K562 (cell line): ENCODE data around the gene RGS13. TPM values are rescaled to one million over a fixed set of nuclear protein-coding genes. Genes with fewer than 3 reads are reported as not detected.

ENCODE experiments used
- CCNT2 ChIP-seq: IDR thresholded peaks from 2 replicates; pipeline ENCODE4 v1.6.1; 2011; ENCODE audit warnings: borderline replicate concordance, low read depth, mild to moderate bottlenecking, moderate library complexity, mixed read lengths, low read length; ENCODE audit not compliant: insufficient read length; ENCODE audit errors: extremely low read depth
- MYC ChIP-seq, 2 experiments: fragments of 250-450 bp in 1 of 2; sonication (Bioruptor Pico) in 1 of 2; IDR thresholded peaks; 2 replicates each; pipeline versions ENCODE4 v1.5.1 to v1.6.1; 2012 to 2021; ENCODE audit warnings: low read depth in 2 of 2, borderline replicate concordance in 1 of 2, improper control_type of control experiment in 1 of 2, low read length in 1 of 2, mild to moderate bottlenecking in 1 of 2, moderate library complexity in 1 of 2
- NCOA4 ChIP-seq: fragments of 450-650 bp; IDR thresholded peaks from 2 replicates; pipeline ENCODE4 v1.6.1; 2018; ENCODE audit warnings: mild to moderate bottlenecking; ENCODE audit not compliant: partially characterized antibody
- PHF21A ChIP-seq: fragments of 450-650 bp; IDR thresholded peaks from 2 replicates; pipeline ENCODE4 v1.6.1; 2017; ENCODE audit warnings: low read depth, borderline replicate concordance
- TAF15 ChIP-seq: fragments of 200-400 bp; formaldehyde crosslinking; IDR thresholded peaks from 2 replicates; pipeline ENCODE4 v1.6.1; 2017; ENCODE audit warnings: mild to moderate bottlenecking, low read depth, low read length, moderate library complexity
- TAF9B ChIP-seq: fragments of 450-650 bp; IDR thresholded peaks from 2 replicates; pipeline ENCODE4 v1.6.1; 2018; ENCODE audit warnings: mild to moderate bottlenecking; ENCODE audit not compliant: partially characterized antibody
- ZNF655 ChIP-seq: fragments of 250-450 bp; sonication (Bioruptor Pico); IDR thresholded peaks from 2 replicates; pipeline ENCODE4 v1.5.0; 2021
- polyA plus RNA-seq, 8 experiments: library from polyadenylated mRNA; depleted of rRNA in 4 of 8; stranded (reverse) in 5 of 8; unstranded in 3 of 8; fragments of >200 nt; fragmentation: Nextera tagmentation in 2 of 8; fragmentation: Illumina TruSeq in 1 of 8; extraction: Ambion mirVana in 2 of 8; extraction: Trizol in 1 of 8; gene quantifications; 2 replicates each; pipeline versions ENCODE4 v1.2.1 to v1.2.3, GENCODE V29; 2011 to 2014; ENCODE audit warnings: inconsistent platforms in 1 of 8, missing spikeins in 1 of 8
- total RNA-seq, 7 experiments: library from RNA; depleted of rRNA in 6 of 7; stranded (reverse); fragments of >200 nt in 6 of 7; fragmentation: Illumina TruSeq in 2 of 7; extraction: Trizol in 2 of 7; gene quantifications; 2 replicates each; pipeline versions ENCODE4 v1.2.1 to v1.2.3, GENCODE V29; 2011 to 2021; ENCODE audit warnings: low replicate concordance in 1 of 7
- TF ChIP-seq, protein P1 (sequence below): fragments of 250-450 bp; sonication (Bioruptor Pico); IDR thresholded peaks from 2 replicates; pipeline ENCODE4 v1.5.0; 2020; ENCODE audit warnings: mild to moderate bottlenecking
- TF ChIP-seq, protein P2 (sequence below): fragments of 450-650 bp; formaldehyde crosslinking; IDR thresholded peaks from 2 replicates; pipeline ENCODE4 v1.4.0; 2022; ENCODE audit warnings: missing genetic modification characterization

RGS13 gene
- total and polyA plus RNA-seq, 9 of the 15 experiments (the other 6 are each of a cell fraction or from before 2014, with no cell fraction given), result not detected

- TF ChIP-seq MYC (IDR thresholded peaks at IDR 0.05; ENCODE audit: low read depth, low read length), result no peak
- no peak for TF ChIP-seq MYC (CRISPR knock-in tag; IDR thresholded peaks at IDR 0.05; ENCODE audit: borderline replicate concordance, low read depth)
- no peak for TF ChIP-seq TAF15
- TF ChIP-seq TAF9B, result no peak
- TF ChIP-seq, protein P1, sequence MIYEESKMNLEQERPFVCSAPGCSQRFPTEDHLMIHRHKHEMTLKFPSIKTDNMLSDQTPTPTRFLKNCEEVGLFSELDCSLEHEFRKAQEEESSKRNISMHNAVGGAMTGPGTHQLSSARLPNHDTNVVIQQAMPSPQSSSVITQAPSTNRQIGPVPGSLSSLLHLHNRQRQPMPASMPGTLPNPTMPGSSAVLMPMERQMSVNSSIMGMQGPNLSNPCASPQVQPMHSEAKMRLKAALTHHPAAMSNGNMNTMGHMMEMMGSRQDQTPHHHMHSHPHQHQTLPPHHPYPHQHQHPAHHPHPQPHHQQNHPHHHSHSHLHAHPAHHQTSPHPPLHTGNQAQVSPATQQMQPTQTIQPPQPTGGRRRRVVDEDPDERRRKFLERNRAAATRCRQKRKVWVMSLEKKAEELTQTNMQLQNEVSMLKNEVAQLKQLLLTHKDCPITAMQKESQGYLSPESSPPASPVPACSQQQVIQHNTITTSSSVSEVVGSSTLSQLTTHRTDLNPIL, result no peak
- TF ChIP-seq, protein P2, sequence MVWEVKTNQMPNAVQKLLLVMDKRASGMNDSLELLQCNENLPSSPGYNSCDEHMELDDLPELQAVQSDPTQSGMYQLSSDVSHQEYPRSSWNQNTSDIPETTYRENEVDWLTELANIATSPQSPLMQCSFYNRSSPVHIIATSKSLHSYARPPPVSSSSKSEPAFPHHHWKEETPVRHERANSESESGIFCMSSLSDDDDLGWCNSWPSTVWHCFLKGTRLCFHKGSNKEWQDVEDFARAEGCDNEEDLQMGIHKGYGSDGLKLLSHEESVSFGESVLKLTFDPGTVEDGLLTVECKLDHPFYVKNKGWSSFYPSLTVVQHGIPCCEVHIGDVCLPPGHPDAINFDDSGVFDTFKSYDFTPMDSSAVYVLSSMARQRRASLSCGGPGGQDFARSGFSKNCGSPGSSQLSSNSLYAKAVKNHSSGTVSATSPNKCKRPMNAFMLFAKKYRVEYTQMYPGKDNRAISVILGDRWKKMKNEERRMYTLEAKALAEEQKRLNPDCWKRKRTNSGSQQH (CRISPR knock-in tag), result no peak
- no peak for TF ChIP-seq PHF21A
- TF ChIP-seq NCOA4, result no peak
- TF ChIP-seq ZNF655 (CRISPR knock-in tag), result no peak
- no peak for TF ChIP-seq CCNT2
Measured at GRCh38 chr1:192682335-192682734, 46.4 kb downstream of the RGS13 start (continued).
